Tibial nerve (tissue), 4 donors: Measurements from ENCODE around the gene MRPS22.
"Not testable (repeated sequence)": the region's sequence is repeated elsewhere in the genome, so short reads cannot be mapped to it uniquely, and the experiment has no call there.

Source experiments
- CTCF ChIP-seq, 5 experiments: fragments of 200-600 bp in 3 of 5; fragments of 450-650 bp in 2 of 5; sonication (generic) in 3 of 5; IDR thresholded peaks; one replicate each; pipeline ENCODE4 v1.5.1; 2016 to 2019; ENCODE audit warnings: antibody characterized with exemption in 5 of 5, mild to moderate bottlenecking in 3 of 5, moderate library complexity in 2 of 5
- EP300 ChIP-seq, 2 donors: sonication (generic); formaldehyde crosslinking; IDR thresholded peaks; one replicate each; pipeline ENCODE4 v1.6.1; 2017; ENCODE audit warnings: antibody characterized with exemption in 2 of 2, mild to moderate bottlenecking in 1 of 2
- POLR2A ChIP-seq, 2 donors: fragments of 450-650 bp; IDR thresholded peaks; one replicate each; pipeline ENCODE4 v1.6.1; 2017; ENCODE audit warnings: antibody characterized with exemption in 2 of 2, mild to moderate bottlenecking in 2 of 2, moderate library complexity in 2 of 2

GRCh38 chr3:139382291-139382690 lies 38.5 kb downstream of the MRPS22 start:
- not testable (repeated sequence) for TF ChIP-seq CTCF, EP300, POLR2A (IDR thresholded peaks at IDR 0.05)
